ENCODE data around the gene BICDL2. TPM values are rescaled to one million over a fixed set of nuclear protein-coding genes. Genes with fewer than 3 reads are reported as not detected.

BICDL2 gene
- total and polyA plus RNA-seq, 9 of the 15 experiments (the other 6 are each of a cell fraction or from before 2014, with no cell fraction given), result 0.09 to 0.28 (median 0.09) TPM; not detected in 6

DNA sequence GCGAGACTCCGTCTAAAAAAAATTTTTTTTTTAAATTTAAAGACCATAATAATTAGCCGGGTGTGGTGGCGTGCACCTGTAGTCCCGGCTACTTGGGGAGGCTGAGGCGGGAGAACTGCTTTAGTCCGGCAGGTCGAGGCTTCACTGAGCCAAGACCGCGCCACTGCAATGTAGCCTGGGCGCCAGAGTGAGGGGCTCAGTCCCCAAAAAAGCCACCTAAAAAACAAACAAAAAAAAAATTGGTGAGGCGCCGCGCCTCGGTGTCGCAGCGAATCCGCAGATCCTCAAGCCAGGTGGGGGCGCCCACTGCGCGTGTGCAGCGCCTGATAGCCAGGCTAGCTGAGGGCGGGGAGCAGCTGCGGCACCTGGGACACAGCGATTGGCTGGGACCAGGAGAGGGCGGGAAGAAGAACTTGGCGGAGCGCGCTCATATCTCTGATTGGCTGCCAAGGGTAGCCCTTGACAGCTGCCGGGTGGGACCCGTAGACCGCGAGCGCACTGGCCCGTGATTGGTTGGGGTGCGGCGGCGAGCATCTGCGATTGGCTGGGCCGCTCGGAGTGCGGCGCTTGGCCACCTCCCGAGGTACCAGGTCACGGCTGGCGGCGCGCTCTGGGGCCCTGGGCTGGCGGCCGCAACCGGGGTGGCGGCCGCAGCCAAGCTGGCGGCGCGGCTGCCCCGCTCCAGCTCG is 33.0 kb downstream of the BICDL2 start (continued):
- TF ChIP-seq HNRNPUL1 (IDR thresholded peaks at IDR 0.05; ENCODE audit: low read length), result no peak
- 0 out of 4 replicates have a peak, but pooled peaks of 1 of the 2 experiments have one; percentile 23 for TF ChIP-seq KDM4B (IDR thresholded peaks at IDR 0.05; ENCODE audit: borderline replicate concordance in 2 of 2, low read depth in 1 of 2)
- no peak for TF ChIP-seq RBBP5 (IDR thresholded peaks at IDR 0.05; ENCODE audit: borderline replicate concordance, insufficient read depth, low read length, poor library complexity, severe bottlenecking)
- no peak for TF ChIP-seq YBX1 (IDR thresholded peaks at IDR 0.05)
- no peak for TF ChIP-seq HNRNPLL (IDR thresholded peaks at IDR 0.05; ENCODE audit: low read depth, low read length, poor library complexity, severe bottlenecking)
- no peak for TF ChIP-seq SRF (CRISPR knock-in tag; IDR thresholded peaks at IDR 0.05)
- no peak for TF ChIP-seq RBM34 (IDR thresholded peaks at IDR 0.05; ENCODE audit: borderline replicate concordance, insufficient read depth, low read length)
- no peak for TF ChIP-seq FOXK2 (conservative IDR thresholded peaks at IDR 0.05 in 1 of 2, IDR thresholded peaks at IDR 0.05 in 1 of 2; ENCODE audit: low read depth in 2 of 2)
- TF ChIP-seq ZBED1 (IDR thresholded peaks at IDR 0.05), result no peak
- peak; percentile 93 for TF ChIP-seq ASH1L (IDR thresholded peaks at IDR 0.05; ENCODE audit: borderline replicate concordance, low read depth, partially characterized antibody)
- no peak for TF ChIP-seq CGGBP1 (CRISPR knock-in tag; IDR thresholded peaks at IDR 0.05)
- TF ChIP-seq SIX5 (IDR thresholded peaks at IDR 0.05; ENCODE audit: borderline replicate concordance in 1 of 2, insufficient read depth in 1 of 2, low read depth in 1 of 2, low read length in 2 of 2), result no peak
- no peak for TF ChIP-seq GABPB2 (CRISPR knock-in tag; conservative IDR thresholded peaks at IDR 0.05)
- no peak for TF ChIP-seq NR2C2 (CRISPR knock-in tag; IDR thresholded peaks at IDR 0.05)
- no peak for TF ChIP-seq NR2C2 (tag; IDR thresholded peaks at IDR 0.05)
- TF ChIP-seq SMAD1 (IDR thresholded peaks at IDR 0.05; ENCODE audit: low read depth, low read length, partially characterized antibody), result no peak
- TF ChIP-seq ZNF354B (CRISPR knock-in tag; IDR thresholded peaks at IDR 0.05), result no peak
- TF ChIP-seq MCM3 (IDR thresholded peaks at IDR 0.05), result no peak
- 0 out of 2 replicates have a peak, but pooled peaks have one; percentile 50 for TF ChIP-seq RFX5 (IDR thresholded peaks at IDR 0.05; ENCODE audit: low read depth, low read length)
- TF ChIP-seq IFI16 (CRISPR knock-in tag; IDR thresholded peaks at IDR 0.05), result no peak
- no peak for TF ChIP-seq EHMT2 (IDR thresholded peaks at IDR 0.05)
- TF ChIP-seq, protein P1, sequence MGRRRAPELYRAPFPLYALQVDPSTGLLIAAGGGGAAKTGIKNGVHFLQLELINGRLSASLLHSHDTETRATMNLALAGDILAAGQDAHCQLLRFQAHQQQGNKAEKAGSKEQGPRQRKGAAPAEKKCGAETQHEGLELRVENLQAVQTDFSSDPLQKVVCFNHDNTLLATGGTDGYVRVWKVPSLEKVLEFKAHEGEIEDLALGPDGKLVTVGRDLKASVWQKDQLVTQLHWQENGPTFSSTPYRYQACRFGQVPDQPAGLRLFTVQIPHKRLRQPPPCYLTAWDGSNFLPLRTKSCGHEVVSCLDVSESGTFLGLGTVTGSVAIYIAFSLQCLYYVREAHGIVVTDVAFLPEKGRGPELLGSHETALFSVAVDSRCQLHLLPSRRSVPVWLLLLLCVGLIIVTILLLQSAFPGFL (CRISPR knock-in tag; IDR thresholded peaks at IDR 0.05), result no peak
- TF ChIP-seq HNRNPH1 (optimal IDR thresholded peaks at IDR 0.05; ENCODE audit: low read depth, low read length), result no peak
- no peak for TF ChIP-seq ZNF830 (CRISPR knock-in tag; IDR thresholded peaks at IDR 0.05)
- TF ChIP-seq ZNF583 (CRISPR knock-in tag; IDR thresholded peaks at IDR 0.05), result no peak
- TF ChIP-seq ZNF740 (CRISPR knock-in tag; IDR thresholded peaks at IDR 0.05), result no peak
- TF ChIP-seq ZNF740 (tag; IDR thresholded peaks at IDR 0.05), result no peak
- no peak for TF ChIP-seq NONO (IDR thresholded peaks at IDR 0.05; ENCODE audit: low read depth in 2 of 2, low read length in 1 of 2)
- TF ChIP-seq PPARD (CRISPR knock-in tag; IDR thresholded peaks at IDR 0.05), result no peak

Data from K562 (cell line).